Stimulated activated CD8-positive, alpha-beta memory T cell treated with anti-CD3 and anti-CD28 coated beads, Interleukin-15, amount 100 ng/mL, for 48 hours (primary cell): Measurements from ENCODE around the gene DIAPH1.
A peak's percentile ranks its signal among the peaks of the same experiment; 100 is the strongest.

Experiments used
- DNase-seq, 2 donors: peaks; one replicate each; pipeline ENCODE4 v3.0.0-alpha.2; 2020; ENCODE audit warnings: low read depth in 2 of 2

Gene DIAPH1

GRCh38 chr5:141519605-141520565 lies 98.9 kb downstream of the DIAPH1 start:
- no peak for DNase-seq

- DNase-seq, result no peak
Measured at GRCh38 chr5:141518618-141519015, 100.2 kb downstream of the DIAPH1 start.

GRCh38 chr5:141517880-141518617 lies 100.8 kb downstream of the DIAPH1 start:
- no peak for DNase-seq

- no peak for DNase-seq
Measured at GRCh38 chr5:141517312-141517711, 101.5 kb downstream of the DIAPH1 start.

- no peak for DNase-seq
Measured at GRCh38 chr5:141516672-141517025, 102.2 kb downstream of the DIAPH1 start.

- DNase-seq, result no peak
Measured at GRCh38 chr5:141515946-141516671, 102.7 kb downstream of the DIAPH1 start.

GRCh38 chr5:141515141-141515540 lies 103.7 kb downstream of the DIAPH1 start:
- no peak for DNase-seq

- DNase-seq, result no peak
Measured at GRCh38 chr5:141514330-141515133, 104.3 kb downstream of the DIAPH1 start.

GRCh38 chr5:141513627-141514329 lies 105.0 kb downstream of the DIAPH1 start:
- DNase-seq, result peak; percentile 67 to 70

GRCh38 chr5:141512911-141513626 lies 105.7 kb downstream of the DIAPH1 start:
- peak in 1 of 2 donors; percentile 27 for DNase-seq

GRCh38 chr5:141512390-141512910 lies 106.3 kb downstream of the DIAPH1 start:
- peak; percentile 68 to 73 for DNase-seq

- no peak for DNase-seq
Measured at GRCh38 chr5:141511771-141512325, 107.0 kb downstream of the DIAPH1 start.

GRCh38 chr5:141510850-141511601 lies 107.8 kb downstream of the DIAPH1 start:
- no peak for DNase-seq

GRCh38 chr5:141510160-141510559 lies 108.6 kb downstream of the DIAPH1 start:
- DNase-seq, result no peak

GRCh38 chr5:141508798-141509611 lies 109.8 kb downstream of the DIAPH1 start:
- peak in 1 of 2 donors; percentile 24 for DNase-seq

- no peak for DNase-seq
Measured at GRCh38 chr5:141508440-141508797, 110.4 kb downstream of the DIAPH1 start.

- no peak for DNase-seq
Measured at GRCh38 chr5:141507387-141508091, 111.3 kb downstream of the DIAPH1 start.
